ENCODE results near the gene IL1RN.
"Not testable (repeated sequence)": the region's sequence is repeated elsewhere in the genome, so short reads cannot be mapped to it uniquely, and the experiment has no call there.

Gene IL1RN, protein sequence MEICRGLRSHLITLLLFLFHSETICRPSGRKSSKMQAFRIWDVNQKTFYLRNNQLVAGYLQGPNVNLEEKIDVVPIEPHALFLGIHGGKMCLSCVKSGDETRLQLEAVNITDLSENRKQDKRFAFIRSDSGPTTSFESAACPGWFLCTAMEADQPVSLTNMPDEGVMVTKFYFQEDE

DNA sequence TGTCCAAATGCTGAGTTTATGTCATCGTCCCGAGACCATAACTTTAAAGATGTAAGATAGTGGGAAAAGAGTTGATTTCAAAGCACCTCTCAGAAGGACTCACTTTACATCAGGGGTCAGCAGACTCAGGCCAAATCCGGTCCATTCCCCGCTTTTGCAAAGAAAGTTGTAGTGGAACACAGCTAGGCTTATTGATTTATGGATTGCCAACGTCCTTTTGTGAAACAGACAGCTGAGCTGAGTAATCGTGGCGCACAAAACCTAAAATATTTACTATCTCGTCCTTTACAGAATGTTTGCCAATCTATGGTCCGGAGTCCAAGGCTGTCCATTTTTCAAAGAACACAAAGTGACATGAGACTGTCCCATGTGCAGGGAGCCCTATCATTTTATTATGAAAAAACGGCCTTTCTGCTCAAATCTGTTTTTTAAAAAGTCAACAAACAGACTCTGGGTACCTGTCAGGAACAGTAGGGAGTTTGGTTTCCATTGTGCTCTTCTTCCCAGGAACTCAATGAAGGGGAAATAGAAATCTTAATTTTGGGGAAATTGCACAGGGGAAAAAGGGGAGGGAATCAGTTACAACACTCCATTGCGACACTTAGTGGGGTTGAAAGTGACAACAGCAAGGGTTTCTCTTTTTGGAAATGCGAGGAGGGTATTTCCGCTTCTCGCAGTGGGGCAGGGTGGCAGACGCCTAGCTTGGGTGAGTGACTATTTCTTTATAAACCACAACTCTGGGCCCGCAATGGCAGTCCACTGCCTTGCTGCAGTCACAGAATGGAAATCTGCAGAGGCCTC lies at the start of gene IL1RN:
TSS of gene IL1RN (plus strand) at position 754 of the 801 bp plus-strand sequence. CDS start at position 781, 27 bp downstream.
- no peak for DNase-seq

DNA sequence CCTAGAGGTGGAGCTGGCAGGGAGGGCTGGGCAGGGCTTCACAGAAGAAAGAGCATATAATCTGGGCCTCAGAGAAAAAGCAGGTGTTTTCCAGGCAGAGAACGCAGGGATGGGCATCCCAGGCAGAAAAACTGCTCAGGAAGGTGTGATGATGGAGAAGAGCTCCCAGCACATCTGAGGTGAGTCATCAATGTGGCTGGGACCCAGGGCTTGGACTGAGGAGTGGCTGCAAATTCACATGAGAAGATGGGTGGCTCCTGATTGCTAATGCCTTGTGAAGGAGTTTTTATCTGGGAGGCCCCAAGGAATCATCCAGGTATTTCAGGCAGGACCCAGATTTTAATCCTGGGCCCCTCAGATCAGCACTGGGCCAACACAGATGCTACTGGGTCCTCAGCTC lies 49.5 kb upstream of the IL1RN start:
- DNase-seq: no peak

DNA sequence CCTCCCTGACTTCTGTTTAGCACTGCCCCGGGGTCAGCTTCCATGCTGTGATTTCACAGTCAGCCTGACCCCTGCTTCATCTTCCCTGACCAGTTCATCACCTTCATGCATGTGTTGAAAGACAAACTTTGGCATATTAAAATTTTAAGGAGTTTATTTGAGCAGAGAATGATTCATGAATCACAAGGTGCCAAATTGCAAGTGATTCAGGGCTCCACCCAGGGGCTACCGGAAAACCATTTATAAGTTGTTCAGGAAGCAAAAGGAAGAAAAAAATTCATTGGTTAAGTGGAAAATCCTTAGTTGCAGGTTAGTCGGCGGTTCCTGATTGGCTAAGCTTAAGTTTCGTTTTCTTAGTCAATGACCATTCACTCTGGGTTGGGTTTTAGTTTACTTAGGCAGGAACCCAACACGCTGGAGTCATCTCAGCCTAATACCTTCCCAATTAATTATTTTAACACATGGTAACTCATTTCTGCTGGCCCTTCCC lies 49.0 kb upstream of the IL1RN start:
- no peak for DNase-seq

DNA sequence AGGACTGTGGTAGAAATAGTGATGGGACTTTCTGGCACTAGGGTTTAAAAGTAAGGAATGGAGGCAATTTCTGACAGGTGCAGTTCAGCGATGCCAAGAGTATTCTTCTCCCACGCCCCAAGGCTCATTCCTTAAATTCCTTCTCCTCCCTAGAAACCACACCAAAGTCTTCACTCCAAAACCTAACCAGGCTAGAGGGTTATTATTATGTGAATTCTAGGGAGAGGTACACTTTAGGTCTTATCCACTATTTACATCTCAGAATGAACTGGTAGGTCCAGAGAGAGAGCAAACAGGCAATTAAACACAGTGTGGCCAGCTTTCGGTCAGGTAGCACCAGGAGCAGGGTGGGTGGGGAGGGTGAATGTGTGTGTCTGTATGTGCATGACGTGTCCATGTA lies 48.3 kb upstream of the IL1RN start:
- DNase-seq: no peak

DNA sequence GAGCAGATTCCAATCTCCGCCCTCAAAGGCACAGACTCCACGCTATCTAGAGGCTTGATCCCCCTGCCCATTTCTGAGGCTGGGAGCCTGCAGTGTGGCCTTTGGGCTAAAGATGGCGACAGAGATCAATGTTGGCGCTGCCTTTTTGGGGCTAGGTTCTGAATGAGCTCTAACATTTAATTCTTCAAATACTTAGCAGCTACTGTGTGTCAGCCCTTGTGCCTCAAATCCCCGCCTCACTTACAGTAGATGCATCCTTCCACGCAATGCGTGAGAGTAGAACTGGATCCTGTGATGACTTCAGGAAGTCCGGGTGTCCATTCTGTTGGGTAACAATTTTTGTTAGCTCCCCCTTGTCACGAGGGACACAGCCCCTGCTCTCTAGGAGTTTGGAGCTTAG lies 47.3 kb upstream of the IL1RN start:
- no peak for DNase-seq

DNA sequence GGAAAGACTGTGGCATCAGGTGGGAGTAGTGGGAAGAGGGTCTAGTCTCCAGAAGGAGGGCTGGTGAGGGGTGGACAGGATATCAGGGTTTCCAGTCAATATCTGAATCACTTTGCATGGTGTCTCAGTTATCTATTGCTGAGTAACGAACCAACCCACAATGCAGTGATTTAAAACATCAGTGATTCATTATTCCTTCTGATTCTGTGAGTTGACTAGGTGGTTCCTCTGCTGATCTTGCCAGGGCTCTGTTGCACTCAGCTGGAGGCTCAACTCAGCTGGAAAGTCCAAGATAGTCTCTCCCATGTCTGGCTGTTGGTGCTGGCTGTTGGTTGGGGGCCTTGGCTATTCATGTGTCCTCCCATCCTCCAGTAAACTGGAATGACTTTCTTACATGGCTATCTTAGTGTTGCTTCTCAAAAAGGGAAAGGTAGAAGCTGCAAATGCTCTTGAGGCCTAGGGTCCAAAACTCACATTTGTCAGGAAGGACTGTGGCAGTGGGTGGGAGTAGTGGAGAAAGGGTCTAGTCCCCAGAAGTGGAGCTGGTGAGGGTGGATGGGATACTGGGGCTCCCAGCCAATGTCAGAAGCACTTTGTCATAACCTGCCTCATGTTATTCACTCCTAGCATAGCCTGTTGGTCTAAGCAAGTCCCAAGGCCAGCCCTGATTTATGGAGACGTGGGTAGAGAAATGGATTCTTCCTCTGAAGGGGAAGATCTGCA lies 45.7 kb upstream of the IL1RN start:
- no peak for DNase-seq

DNA sequence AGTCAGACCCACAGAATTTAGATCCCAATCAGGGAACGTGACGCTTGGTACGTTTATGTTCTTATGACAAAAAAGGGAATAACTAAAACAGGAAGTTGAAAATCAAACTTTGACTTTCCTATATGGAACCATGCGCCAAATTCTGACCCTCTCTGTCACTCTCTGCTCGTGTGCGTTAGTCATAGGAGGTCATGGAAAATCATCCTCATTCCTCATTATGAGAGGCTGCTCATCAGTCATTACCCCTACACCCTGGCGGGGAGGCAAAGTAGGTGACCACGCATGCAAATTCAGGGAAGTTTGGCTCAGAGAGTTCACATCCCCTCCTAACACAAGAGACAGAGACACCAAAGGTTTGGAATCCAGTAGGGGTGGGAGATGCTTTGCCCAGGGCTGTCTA lies 44.1 kb upstream of the IL1RN start:
- no peak for DNase-seq

DNA sequence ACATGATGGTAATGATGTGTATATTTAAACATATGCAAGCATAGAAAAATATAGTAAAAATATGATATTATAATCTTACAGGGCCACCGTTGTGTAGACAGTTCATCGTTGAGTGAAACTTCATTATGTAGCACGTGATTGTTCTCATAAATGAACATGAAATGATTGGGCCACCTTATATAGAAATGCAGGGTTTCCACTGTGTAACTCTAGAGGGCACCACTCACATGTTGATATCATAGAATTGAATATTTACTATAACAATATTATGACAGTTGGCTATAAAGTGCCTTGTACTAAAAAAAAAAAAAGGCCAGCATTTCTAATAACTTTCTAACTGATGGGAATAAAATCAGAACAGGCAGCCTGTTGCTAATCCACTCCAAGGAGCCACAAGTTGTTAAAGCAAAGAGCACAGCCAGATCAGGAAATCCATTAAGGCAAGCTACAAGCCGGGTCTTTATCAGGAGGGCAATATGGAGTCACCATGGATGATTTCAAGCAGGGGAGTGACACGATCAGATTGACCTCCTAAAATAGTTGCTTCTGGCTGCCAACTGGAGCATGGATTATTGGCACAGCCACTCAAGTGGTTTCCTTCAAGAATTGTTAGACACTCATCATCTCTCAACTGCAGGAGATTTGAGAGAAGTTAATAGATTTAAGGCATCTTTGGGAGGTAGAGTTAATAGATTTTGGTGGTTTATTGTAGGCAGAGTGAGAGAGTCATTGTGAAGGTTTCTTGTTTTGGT lies 43.0 kb upstream of the IL1RN start:
- no peak for DNase-seq

DNA sequence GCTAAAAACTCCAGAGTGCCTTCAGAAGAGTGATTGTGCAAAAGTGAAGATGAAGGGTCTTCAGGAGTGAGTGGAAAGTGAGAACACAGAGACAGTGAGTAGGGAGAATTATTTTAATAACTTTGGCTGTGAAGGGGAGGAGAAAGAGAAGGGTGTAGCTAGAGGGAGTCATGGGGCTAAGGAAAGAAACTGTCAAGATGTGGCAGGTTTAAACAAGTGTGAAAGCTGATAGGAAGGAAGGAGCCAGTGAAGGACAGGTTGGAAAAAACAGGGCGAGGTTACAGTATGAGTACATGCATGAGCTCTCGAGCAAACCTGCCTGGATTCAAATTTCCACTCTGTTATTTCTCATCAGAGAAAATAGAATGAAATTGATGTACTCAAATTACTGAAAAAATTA lies 41.9 kb upstream of the IL1RN start:
- no peak for DNase-seq

DNA sequence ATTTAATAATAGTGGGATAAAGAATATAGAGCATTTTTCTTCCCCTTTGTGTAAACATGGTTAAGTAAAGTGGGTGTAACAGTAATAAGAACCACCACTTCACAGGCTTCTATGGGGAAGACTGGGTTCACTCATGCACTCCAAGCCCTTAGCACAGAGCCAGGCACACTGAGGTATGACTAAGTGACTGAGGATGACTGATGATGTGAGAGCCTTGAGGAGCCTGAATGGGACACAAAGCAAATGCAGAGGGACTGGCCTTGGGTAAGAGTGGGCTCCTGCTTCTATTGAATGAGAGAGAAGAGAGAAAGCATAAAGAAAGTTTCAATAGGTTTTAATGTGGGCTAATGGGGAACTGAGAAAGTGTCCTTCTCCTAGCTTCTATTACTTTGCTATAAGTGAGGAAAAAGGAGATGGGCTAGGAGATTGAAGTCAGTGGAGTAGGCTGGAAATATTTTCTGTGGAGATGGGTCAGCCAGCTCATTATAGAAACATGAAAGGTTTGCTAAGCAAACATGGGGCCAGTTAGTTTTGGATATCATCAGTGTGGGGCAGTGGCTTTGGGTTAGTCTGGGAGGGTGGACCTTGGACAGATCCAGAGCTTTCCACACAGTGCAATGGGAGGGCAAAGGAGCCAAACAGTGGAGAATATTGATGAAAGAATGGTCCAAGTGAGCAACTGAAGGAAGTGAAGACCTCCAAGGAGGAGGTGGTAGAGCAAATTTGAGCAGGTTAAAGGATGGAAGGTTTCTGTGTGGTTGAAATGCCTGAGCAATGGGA lies 39.0 kb upstream of the IL1RN start:
- DNase-seq: no peak

DNA sequence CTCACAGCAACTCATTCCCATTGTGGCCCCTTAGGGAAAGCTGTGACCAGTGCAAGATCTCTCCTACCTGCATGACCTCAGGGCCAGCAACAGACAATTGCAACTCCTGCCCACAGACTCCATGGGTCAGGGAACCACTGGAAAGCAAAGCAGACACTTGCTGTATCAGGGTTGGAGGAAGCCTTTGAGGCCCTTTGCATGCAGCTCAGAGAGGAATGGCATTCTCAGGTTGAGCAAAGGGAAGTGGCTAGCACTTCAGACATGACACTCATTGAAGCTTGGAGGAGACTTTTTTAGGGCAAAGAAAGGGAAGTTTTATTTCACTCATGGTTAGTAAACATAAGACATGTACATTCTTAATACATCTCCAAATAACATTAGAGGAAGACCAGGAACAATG lies 37.5 kb upstream of the IL1RN start:
- DNase-seq: no peak

DNA sequence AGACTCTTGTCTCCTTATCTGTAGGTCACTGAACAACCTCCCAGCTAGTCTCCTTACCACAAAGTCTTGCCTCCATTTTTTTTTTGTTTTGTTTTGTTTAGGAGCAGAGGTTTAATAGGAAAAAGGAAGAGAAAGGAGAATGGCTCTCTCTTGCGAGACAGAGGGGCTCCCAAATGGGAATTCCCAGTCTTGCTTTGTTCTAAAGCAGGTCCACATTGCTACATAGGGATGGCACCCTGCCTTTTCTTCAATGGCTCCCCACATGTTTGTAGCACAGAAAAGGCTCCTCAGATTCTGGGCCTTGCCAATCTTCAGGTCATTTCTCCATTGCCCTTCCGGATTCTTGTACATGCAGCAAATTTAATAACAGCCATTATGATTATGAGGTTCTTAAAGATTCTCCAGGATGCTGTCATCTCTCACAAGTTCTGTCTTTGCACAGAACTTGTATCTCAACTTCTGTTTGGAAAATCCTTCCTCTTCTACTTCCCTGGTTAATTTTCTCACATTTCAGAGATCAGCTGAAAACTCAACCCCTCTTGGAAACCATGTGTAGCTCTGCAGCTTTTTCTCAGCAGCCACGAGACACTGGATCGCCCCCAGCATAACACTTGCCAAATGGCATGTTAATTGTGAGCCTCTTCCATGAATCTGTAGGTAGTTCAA lies 36.0 kb upstream of the IL1RN start:
- DNase-seq: no peak

DNA sequence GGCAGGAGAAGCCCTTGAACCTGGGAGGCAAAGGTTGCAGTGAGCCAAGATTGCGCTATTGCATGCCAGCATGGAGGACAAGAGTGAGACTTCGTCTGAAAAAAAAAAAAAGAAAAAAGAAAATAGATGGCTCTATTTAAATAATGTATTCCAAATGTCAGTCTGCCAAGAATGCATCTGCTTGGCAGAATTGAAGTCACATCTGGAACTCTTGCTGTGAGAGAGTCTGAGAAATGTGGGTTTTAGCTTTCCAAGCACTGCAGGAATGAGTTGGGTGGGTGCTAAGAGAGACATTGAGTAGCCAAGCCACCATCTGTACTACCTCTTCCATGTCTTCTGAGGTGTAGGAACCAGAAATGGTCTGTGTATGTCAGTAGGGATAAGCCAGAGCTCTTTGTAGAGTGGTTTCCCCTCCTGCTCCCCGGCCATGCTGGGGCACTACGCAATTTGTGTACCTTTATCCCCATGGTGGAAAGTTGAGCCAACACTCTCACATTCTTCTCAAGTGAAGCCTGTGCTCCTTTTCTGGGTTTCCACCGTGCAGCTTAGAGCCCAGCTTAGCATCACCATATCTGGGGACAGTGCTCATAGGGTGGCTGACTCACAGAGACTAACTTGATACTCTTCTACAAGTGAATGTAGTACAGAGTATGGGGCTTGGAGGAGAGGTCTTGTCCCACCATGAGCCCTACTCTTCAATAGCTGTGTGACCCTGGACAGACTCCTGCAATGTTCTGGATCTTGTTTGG lies 34.4 kb upstream of the IL1RN start:
- no peak for DNase-seq

DNA sequence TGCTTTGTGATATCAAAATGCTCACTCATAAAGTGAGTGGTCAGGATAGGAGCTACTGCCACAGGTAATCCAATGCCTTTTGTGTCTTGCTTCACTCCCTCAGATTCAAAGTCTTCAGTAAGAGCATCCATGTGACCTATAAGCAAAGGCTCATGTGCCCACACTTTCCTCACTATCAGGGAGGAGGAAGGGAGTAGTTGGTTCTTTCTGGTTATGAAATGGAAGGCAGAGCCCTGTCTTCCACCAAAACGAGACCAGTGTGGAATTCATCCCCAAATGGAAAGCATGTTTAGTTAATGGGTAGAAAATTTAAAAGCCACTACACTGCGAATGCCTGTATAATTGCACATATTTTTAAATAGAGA lies 33.8 kb upstream of the IL1RN start:
- no peak for DNase-seq

DNA sequence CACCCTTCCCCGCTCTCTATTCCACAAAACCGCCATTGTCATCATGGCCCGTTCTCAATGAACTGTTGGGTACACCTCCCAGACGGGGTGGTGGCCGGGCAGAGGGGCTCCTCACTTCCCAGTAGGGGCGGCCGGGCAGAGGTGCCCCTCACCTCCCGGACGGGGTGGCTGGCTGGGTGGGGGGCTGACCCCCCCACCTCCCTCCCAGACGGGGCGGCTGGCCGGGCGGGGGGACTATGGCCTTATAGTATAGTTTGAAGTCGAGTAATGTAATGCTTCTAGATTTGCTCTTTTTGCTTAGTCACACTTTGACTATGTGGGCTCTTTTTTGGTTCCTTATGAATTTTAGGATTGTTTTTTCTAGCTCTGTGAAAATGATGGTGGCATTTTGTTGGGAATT lies 31.1 kb upstream of the IL1RN start:
- DNase-seq: not testable (repeated sequence)

DNA sequence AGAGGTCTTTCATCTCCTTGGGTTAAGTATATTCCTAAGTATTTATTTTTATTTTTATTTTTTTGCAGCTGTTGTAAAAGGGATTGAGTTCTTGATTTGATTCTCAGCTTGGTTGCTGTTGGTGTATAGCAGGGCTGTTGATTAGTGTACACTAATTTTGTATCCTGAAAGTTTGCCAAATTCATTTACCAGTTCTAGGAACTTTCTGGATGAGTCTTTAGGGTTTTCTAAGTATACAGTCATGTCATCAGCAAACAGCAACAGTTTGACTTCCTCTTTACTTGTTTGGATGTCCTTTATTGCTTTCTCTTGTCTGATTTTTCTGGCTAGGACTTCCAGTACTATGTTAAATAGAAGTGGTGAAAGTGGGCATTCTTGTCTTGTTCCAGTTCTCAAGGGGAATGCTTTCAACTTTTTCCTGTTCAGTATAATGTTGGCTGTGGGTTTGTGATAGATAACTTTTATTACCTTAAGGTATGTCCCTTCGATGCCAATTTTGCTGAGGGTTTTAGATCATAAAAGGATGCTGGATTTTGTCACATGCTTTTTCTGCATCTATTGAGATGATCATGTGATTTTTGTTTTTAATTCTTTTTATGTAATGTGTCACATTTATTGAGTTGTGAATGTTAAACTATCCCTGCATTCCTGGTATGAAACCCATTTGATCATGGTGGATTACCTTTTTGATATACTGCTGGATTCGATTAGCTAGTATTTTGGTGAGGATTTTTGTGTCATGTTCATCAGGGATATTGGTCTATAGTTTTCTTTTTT lies 30.4 kb upstream of the IL1RN start:
- not testable (repeated sequence) for DNase-seq

DNA sequence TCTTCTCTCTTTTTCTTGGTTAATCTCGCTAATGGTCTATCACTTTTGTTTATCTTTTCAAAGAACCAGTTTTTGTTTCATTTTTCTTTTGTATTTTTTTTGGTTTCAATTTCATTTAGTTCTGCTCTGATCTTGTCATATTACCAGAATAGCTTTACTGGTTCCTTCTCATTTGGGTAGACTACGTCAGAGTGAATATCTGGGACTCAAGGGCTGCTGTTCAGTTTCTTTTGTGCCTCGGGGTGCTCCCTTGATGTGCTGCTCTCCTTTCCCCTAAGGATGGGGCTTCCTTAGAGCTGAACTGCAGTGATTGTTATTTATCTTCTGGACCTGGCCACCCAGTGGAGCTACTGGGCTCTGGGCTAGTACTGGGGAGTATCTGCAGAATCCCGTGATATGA lies 29.4 kb upstream of the IL1RN start:
- no peak for DNase-seq

DNA sequence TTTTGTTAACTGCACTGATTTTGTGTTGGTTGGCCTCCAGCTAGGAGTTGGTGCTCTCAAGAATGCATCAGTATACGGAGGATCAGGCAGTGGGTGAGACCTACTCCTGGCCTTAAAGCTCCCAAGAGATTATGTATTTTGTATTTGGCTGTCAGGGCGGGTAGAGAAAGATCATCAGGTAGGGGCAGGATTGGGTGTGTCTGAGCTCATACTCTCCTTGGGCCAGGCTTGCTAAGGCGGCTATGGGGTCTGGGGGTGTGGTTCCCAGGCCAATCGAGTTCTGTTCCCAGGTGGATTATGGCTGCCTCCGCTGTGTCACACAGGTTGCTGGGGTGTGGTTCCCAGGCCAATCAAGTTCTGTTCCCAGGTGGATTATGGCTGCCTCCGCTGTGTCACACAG lies 28.9 kb upstream of the IL1RN start:
- DNase-seq: no peak

DNA sequence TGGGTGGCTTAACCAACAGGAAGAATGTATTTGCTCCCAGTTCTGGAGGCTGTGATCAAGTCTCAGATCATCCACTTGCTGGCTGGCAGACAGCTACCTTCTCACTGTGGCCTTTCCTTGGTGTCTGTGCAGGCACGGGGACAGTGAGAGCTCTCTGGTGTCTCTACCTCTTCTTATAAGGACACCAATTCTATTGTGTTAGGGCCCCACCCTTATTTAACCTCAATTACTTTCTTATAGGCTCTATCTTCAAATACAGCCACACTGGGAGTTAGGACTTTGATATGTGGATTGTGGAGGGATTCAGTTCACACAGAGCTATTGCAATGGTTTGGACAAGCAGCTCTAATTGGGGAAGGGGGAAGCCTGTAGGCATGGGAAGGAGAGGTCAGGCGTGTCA lies 25.3 kb upstream of the IL1RN start:
- DNase-seq: no peak

DNA sequence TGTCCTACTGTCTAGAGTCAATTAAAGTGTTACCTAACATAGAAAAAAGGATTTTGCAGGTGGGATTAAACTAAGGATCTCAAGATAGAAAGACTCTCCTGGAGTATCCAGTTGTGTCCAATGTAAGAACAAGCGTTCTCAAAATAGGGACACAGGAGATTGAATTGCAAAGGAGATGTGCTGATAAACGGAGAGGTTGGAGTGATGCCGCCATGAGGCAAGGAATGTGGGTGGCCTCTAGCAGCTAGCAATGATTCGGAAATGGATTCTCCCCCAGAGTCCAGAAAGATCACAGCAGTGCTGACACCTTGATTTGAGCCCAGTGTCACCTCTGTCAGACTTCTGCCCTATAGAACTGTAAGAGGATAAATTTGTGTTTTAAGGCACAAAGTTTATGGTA lies 24.1 kb upstream of the IL1RN start:
- DNase-seq: no peak

Measured in NCI-H1105 treated with DMSO at 0.1 percent for 48 hours (cell line).